ENCODE results near the gene EFNA5. TPM values are rescaled to one million over a fixed set of nuclear protein-coding genes. Genes with fewer than 3 reads are reported as not detected.

Gene EFNA5
- total and polyA plus RNA-seq, 2 donors from 2014 or later: 5.9 to 54.4 TPM

GRCh38 chr5:107373549-107374263, 297.0 kb downstream of the EFNA5 start:
- Histone ChIP-seq H3K4me3 (ENCODE audit: low read length in 3 of 3) (no peak overlapping the region), H3K27me3 (ENCODE audit: control insufficient read depth, insufficient read depth, low read length) (no peaks in the 10 kb centered on the region), H3K27ac (ENCODE audit: low read depth in 2 of 2, low read length in 2 of 2) (no peak overlapping the region), H3K9me3 (ENCODE audit: control insufficient read depth in 2 of 3, insufficient read depth in 1 of 3, low read length in 3 of 3) (no peaks in the 10 kb centered on the region), H3K4me1 (ENCODE audit: control insufficient read depth in 2 of 3, insufficient read depth in 2 of 3, low read depth in 1 of 3, low read length in 3 of 3) (no peaks in the 10 kb centered on the region), H3K9ac (ENCODE audit: low read length in 3 of 3) (no peak overlapping the region), H3K36me3 (ENCODE audit: control insufficient read depth in 2 of 3, insufficient read depth in 3 of 3, low read length in 3 of 3) (no peaks in the 10 kb centered on the region)
- FAIRE-seq (no peak), DNase-seq (no peak)
- TF ChIP-seq CTCF (IDR thresholded peaks at IDR 0.05; ENCODE audit: borderline replicate concordance, extremely low read depth, insufficient read depth): no peak
- intact Hi-C loops (cut with DNase I): no loop called here

- Histone ChIP-seq H3K27ac (ENCODE audit: low read depth in 2 of 2, low read length in 2 of 2) (no peak overlapping the region), H3K9ac (ENCODE audit: low read length in 3 of 3) (no peak overlapping the region), H3K4me1 (ENCODE audit: control insufficient read depth in 2 of 3, insufficient read depth in 2 of 3, low read depth in 1 of 3, low read length in 3 of 3) (no peaks in the 10 kb centered on the region), H3K27me3 (ENCODE audit: control insufficient read depth, insufficient read depth, low read length) (no peaks in the 10 kb centered on the region), H3K4me3 (ENCODE audit: low read length in 3 of 3) (no peak overlapping the region), H3K36me3 (ENCODE audit: control insufficient read depth in 2 of 3, insufficient read depth in 3 of 3, low read length in 3 of 3) (no peaks in the 10 kb centered on the region), H3K9me3 (ENCODE audit: control insufficient read depth in 2 of 3, insufficient read depth in 1 of 3, low read length in 3 of 3) (no peaks in the 10 kb centered on the region)
- no peak for TF ChIP-seq CTCF (IDR thresholded peaks at IDR 0.05; ENCODE audit: borderline replicate concordance, extremely low read depth, insufficient read depth)
- FAIRE-seq: no peak
- peak in 2 of 5 donors; percentile 57 to 67 for DNase-seq
- intact Hi-C loops (cut with DNase I): no loop called here
Measured at GRCh38 chr5:107372723-107373450, 297.9 kb downstream of the EFNA5 start.

- DNase-seq: no peak
- H3K9ac ChIP-seq (ENCODE audit: low read length in 3 of 3): no peak overlapping the region
- H3K36me3 ChIP-seq (ENCODE audit: control insufficient read depth in 2 of 3, insufficient read depth in 3 of 3, low read length in 3 of 3): no peaks in the 10 kb centered on the region
- TF ChIP-seq CTCF (IDR thresholded peaks at IDR 0.05; ENCODE audit: borderline replicate concordance, extremely low read depth, insufficient read depth): no peak
- no peaks in the 10 kb centered on the region for H3K4me1 ChIP-seq (ENCODE audit: control insufficient read depth in 2 of 3, insufficient read depth in 2 of 3, low read depth in 1 of 3, low read length in 3 of 3)
- H3K27me3 ChIP-seq (ENCODE audit: control insufficient read depth, insufficient read depth, low read length): no peaks in the 10 kb centered on the region
- no peaks in the 10 kb centered on the region for H3K9me3 ChIP-seq (ENCODE audit: control insufficient read depth in 2 of 3, insufficient read depth in 1 of 3, low read length in 3 of 3)
- H3K27ac ChIP-seq (ENCODE audit: low read depth in 2 of 2, low read length in 2 of 2): no peak overlapping the region
- intact Hi-C loops (cut with DNase I): no loop called here
- H3K4me3 ChIP-seq (ENCODE audit: low read length in 3 of 3): no peak overlapping the region
- no peak for FAIRE-seq
Measured at GRCh38 chr5:107370396-107370968, 300.3 kb downstream of the EFNA5 start.

All from kidney (tissue), 14 donors.